GM23338 (cell line): ENCODE measurements around the gene ASPSCR1. TPM values are rescaled to one million over a fixed set of nuclear protein-coding genes. Genes with fewer than 3 reads are reported as not detected.

Source experiments
- CREB1 ChIP-seq: fragments of 250-450 bp; sonication (Bioruptor Pico); IDR thresholded peaks from 2 replicates; pipeline ENCODE4 v1.5.0; 2020; ENCODE audit warnings: low read depth, mild to moderate bottlenecking, moderate library complexity
- EZH2 ChIP-seq: fragments of 200-600 bp; sonication (generic); IDR thresholded peaks from one replicate; pipeline ENCODE4 v1.8.0; 2017; ENCODE audit warnings: antibody characterized with exemption, mild to moderate bottlenecking, low read depth; ENCODE audit not compliant: unreplicated experiment
- EZH2phosphoT487 ChIP-seq: fragments of 200-600 bp; sonication (generic); IDR thresholded peaks from one replicate; pipeline ENCODE4 v1.8.1; 2018; ENCODE audit warnings: antibody characterized with exemption; ENCODE audit not compliant: unreplicated experiment
- JUNB ChIP-seq: IDR thresholded peaks from one replicate; pipeline ENCODE4 v1.6.1; 2016; ENCODE audit warnings: antibody characterized with exemption; ENCODE audit not compliant: unreplicated experiment
- POLR2AphosphoS5 ChIP-seq: IDR thresholded peaks from 2 replicates; pipeline ENCODE4 v1.6.1; 2016; ENCODE audit warnings: antibody characterized with exemption, low read depth
- ZNF331 ChIP-seq: fragments of 250-450 bp; sonication (Bioruptor Pico); IDR thresholded peaks from 2 replicates; pipeline ENCODE4 v1.5.0; 2020; ENCODE audit warnings: low read depth, mild to moderate bottlenecking, moderate library complexity
- ZNF462 ChIP-seq: fragments of 250-450 bp; sonication (Bioruptor Pico); IDR thresholded peaks from 2 replicates; pipeline ENCODE4 v1.5.0; 2020; ENCODE audit warnings: mild to moderate bottlenecking, moderate library complexity
- polyA plus RNA-seq: library from polyadenylated mRNA; unstranded; fragments of >200 nt; fragmentation: Nextera tagmentation; extraction: Ambion mirVana; gene quantifications from 2 replicates; pipeline ENCODE4 v1.2.1, GENCODE V29; 2016
- total RNA-seq: library from RNA; depleted of rRNA; stranded (reverse); fragments of >200 nt; shearing (Covaris generic); gene quantifications from 2 replicates; pipeline ENCODE4 v1.2.3, GENCODE V29; 2014
- TF ChIP-seq, protein P1 (sequence below): IDR thresholded peaks from one replicate; pipeline ENCODE4 v1.6.1; 2018; ENCODE audit warnings: antibody characterized with exemption; ENCODE audit not compliant: unreplicated experiment
- TF ChIP-seq, protein P2 (sequence below), 2 experiments: fragments of 200-600 bp in 1 of 2; sonication (generic) in 1 of 2; conservative IDR thresholded peaks; 2 replicates each; pipeline versions ENCODE4 v1.5.1 to v1.6.1; 2016 to 2017; ENCODE audit warnings: antibody characterized with exemption in 2 of 2, low read depth in 2 of 2, mild to moderate bottlenecking in 2 of 2, moderate library complexity in 1 of 2

The ASPSCR1 gene
- total and polyA plus RNA-seq, 2 experiments from 2014 or later = 44.2 to 46.9 TPM

- no peak for TF ChIP-seq ZNF462
- TF ChIP-seq EZH2 = no peak
- no peak for TF ChIP-seq JUNB
- TF ChIP-seq CREB1 (CRISPR knock-in tag) = no peak
- no peak for TF ChIP-seq ZNF331 (CRISPR knock-in tag)
- TF ChIP-seq, protein P1, sequence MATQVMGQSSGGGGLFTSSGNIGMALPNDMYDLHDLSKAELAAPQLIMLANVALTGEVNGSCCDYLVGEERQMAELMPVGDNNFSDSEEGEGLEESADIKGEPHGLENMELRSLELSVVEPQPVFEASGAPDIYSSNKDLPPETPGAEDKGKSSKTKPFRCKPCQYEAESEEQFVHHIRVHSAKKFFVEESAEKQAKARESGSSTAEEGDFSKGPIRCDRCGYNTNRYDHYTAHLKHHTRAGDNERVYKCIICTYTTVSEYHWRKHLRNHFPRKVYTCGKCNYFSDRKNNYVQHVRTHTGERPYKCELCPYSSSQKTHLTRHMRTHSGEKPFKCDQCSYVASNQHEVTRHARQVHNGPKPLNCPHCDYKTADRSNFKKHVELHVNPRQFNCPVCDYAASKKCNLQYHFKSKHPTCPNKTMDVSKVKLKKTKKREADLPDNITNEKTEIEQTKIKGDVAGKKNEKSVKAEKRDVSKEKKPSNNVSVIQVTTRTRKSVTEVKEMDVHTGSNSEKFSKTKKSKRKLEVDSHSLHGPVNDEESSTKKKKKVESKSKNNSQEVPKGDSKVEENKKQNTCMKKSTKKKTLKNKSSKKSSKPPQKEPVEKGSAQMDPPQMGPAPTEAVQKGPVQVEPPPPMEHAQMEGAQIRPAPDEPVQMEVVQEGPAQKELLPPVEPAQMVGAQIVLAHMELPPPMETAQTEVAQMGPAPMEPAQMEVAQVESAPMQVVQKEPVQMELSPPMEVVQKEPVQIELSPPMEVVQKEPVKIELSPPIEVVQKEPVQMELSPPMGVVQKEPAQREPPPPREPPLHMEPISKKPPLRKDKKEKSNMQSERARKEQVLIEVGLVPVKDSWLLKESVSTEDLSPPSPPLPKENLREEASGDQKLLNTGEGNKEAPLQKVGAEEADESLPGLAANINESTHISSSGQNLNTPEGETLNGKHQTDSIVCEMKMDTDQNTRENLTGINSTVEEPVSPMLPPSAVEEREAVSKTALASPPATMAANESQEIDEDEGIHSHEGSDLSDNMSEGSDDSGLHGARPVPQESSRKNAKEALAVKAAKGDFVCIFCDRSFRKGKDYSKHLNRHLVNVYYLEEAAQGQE = no peak
- TF ChIP-seq, protein P2, sequence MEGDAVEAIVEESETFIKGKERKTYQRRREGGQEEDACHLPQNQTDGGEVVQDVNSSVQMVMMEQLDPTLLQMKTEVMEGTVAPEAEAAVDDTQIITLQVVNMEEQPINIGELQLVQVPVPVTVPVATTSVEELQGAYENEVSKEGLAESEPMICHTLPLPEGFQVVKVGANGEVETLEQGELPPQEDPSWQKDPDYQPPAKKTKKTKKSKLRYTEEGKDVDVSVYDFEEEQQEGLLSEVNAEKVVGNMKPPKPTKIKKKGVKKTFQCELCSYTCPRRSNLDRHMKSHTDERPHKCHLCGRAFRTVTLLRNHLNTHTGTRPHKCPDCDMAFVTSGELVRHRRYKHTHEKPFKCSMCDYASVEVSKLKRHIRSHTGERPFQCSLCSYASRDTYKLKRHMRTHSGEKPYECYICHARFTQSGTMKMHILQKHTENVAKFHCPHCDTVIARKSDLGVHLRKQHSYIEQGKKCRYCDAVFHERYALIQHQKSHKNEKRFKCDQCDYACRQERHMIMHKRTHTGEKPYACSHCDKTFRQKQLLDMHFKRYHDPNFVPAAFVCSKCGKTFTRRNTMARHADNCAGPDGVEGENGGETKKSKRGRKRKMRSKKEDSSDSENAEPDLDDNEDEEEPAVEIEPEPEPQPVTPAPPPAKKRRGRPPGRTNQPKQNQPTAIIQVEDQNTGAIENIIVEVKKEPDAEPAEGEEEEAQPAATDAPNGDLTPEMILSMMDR (conservative IDR thresholded peaks at IDR 0.05; ENCODE audit: low read depth in 2 of 2) = no peak
- no peak for TF ChIP-seq POLR2AphosphoS5
- no peak for TF ChIP-seq EZH2phosphoT487
These were observed 15.6 kb upstream of the ASPSCR1 start (continued) for GRCh38 chr17:81961521-81962498.
